Lung (tissue), 12 donors: ENCODE results near the gene PYDC1. TPM values are rescaled to one million over a fixed set of nuclear protein-coding genes. Genes with fewer than 3 reads are reported as not detected.

Source experiments
- ATAC-seq: fragments of 200-7000 bp; cut with Tn5 transposase; one replicate; pipeline ENCODE4 v1.9.1; 2020; ENCODE audit warnings: moderate number of reproducible peaks; ENCODE audit not compliant: insufficient read depth, low FRiP score
- DNase-seq, 3 donors: peaks; one replicate each; pipeline ENCODE4 v3.0.0-alpha.2; 2013 to 2017
- H3K27ac ChIP-seq, 2 donors: one replicate each; pipeline ENCODE4 v1.5.1; 2013; ENCODE audit warnings: mild to moderate bottlenecking in 2 of 2, moderate library complexity in 2 of 2, control low read depth in 1 of 2, inconsistent platforms in 1 of 2, low read depth in 1 of 2, low read length in 1 of 2
- H3K27me3 ChIP-seq, 3 donors: one replicate each; pipeline ENCODE4 v1.5.1; 2013; ENCODE audit warnings: low read length in 2 of 3; ENCODE audit not compliant: control insufficient read depth in 3 of 3, insufficient read depth in 3 of 3
- H3K36me3 ChIP-seq, 4 donors: one replicate each; pipeline ENCODE4 v1.5.1; 2013; ENCODE audit warnings: low read length in 4 of 4, mild to moderate bottlenecking in 1 of 4, moderate library complexity in 1 of 4; ENCODE audit not compliant: control insufficient read depth in 4 of 4, insufficient read depth in 4 of 4
- H3K4me1 ChIP-seq, 5 donors: one replicate each; pipeline ENCODE4 v1.5.1; 2013; ENCODE audit warnings: low read length in 5 of 5, mild to moderate bottlenecking in 2 of 5, moderate library complexity in 1 of 5; ENCODE audit not compliant: control insufficient read depth in 5 of 5, insufficient read depth in 5 of 5
- H3K4me3 ChIP-seq: one replicate; pipeline ENCODE4 v1.5.1; 2013; ENCODE audit warnings: mild to moderate bottlenecking, control low read depth, moderate library complexity
- H3K9ac ChIP-seq, 2 donors: one replicate each; pipeline ENCODE4 v1.5.1; 2013; ENCODE audit warnings: low read length in 2 of 2, control low read depth in 1 of 2; ENCODE audit not compliant: insufficient read depth in 1 of 2
- H3K9me3 ChIP-seq, 4 donors: one replicate each; pipeline ENCODE4 v1.5.1; 2013; ENCODE audit warnings: low read length in 3 of 4, mild to moderate bottlenecking in 1 of 4, moderate library complexity in 1 of 4; ENCODE audit not compliant: control insufficient read depth in 4 of 4, insufficient read depth in 3 of 4
- CTCF ChIP-seq: IDR thresholded peaks from 2 replicates; pipeline ENCODE4 v1.5.1; 2012; ENCODE audit warnings: mild to moderate bottlenecking; ENCODE audit errors: control extremely low read depth, extremely low read depth
- WGBS, 2 donors: extraction: QIAGEN DNeasy Blood & Tissue Kit; methylation state at CpG; one replicate each; pipeline ENCODE4 v1.1.7; 2013; 5-methylcytosine and 5-hydroxymethylcytosine counted together
- polyA plus RNA-seq, 2 donors: library from polyadenylated mRNA; stranded (reverse); fragments of 200-250 nt; gene quantifications; one replicate each; pipeline ENCODE4 v1.2.1, GENCODE V29; 2013
- total RNA-seq, 2 donors: library from RNA; depleted of rRNA in 1 of 2; stranded (reverse); fragments of >200 nt in 1 of 2; gene quantifications; one replicate each; pipeline ENCODE4 v1.2.1, GENCODE V29; 2014 to 2021
- donor health status: control.
- donor health status: control.
- donor health status: Bipolar disorder and iron deficiency.
- donor health status: healthy.
- donor health status: DM: yes; HTN: yes; CAD: no.

The PYDC1 gene
- total and polyA plus RNA-seq, 4 donors, result not detected

DNA sequence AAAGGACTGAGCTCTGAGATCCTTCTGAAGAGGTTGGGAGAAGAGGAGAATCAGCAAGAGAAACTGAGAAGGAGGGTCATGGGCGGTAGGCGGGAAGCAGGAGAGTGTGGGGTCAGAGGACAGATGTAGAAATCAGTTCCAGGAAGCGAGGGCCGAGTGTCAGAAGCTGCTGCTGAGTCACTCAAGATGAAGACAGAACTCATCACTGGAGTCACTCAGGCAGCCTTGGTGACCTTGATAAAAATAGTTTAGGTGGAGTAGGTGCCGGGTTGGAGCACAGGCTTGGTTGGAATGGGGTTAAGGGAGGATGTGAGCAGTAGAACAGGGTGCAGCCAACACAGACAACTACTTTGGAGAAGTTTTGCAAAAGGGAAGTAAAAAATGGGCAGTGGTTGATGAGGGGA, 36.7 kb upstream of the PYDC1 start:
- H3K4me1 ChIP-seq, result no peaks in the 10 kb centered on the region
- H3K9me3 ChIP-seq, result peaks cover 0 to 3% (median 0%) of the 10 kb centered on the region in 4 donors
- H3K9ac ChIP-seq, result no peak overlapping the region
- H3K27ac ChIP-seq, result peak overlapping the region in 1 of 2 donors; percentile 37
- no peaks in the 10 kb centered on the region for H3K36me3 ChIP-seq
- 11 to 32% methylated on average over 5 of the region's 5 CpGs for WGBS, 2 donors
- H3K27me3 ChIP-seq, result no peaks in the 10 kb centered on the region
- ATAC-seq (peak; percentile 77), DNase-seq (peak in 2 of 3 donors; percentile 4 to 7)
- no peak for TF ChIP-seq CTCF
- H3K4me3 ChIP-seq, result no peak overlapping the region

DNA sequence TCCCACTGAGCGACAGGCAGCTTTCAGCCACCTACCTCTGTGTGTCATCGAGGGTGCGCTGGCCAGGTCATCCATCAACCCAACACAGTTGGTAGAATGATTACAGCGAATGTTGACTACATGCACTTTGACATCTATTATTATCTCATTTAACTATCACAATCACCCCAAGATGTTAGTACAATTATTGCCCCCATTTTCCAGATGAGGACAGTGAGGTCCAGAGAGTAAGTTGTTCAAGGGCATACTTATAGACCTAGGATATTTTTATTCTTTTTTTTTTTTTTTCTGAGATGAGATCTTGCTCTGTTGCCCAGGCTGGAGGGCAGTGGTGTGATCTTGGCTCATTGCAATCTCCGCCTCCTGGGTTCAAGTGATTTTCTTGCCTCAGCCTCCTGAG, 34.5 kb upstream of the PYDC1 start:
- DNase-seq, result no peak

DNA sequence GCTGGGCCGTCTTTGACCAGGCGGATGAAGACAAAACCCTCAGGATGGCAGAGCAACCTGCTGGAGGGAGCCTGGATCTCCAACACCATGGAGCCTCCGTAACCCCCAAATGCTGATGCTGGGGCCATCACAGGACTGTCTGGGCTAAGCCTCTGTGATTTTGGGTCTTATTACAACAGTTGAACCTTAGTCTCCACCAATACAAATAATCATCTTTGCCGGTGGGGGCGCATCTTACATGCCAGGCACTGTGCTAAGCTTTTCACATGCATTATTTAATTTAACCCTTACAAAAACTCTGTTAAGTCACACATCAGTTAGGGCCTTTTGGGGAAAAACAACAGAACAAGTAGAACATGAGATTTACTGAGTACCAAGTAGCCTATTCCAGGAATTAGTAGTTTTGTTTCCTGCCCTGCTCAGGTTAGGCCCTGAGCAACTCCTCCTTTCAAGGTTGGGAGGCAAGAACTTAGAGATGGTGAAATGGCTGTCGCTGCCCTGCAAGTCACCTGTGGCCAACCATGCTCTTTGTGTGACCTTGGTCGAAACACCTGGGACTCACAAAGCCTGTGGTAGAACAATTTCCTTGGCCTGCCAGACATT, 33.9 kb upstream of the PYDC1 start:
- Histone ChIP-seq H3K4me1 (no peaks in the 10 kb centered on the region), H3K9me3 (peaks cover 0 to 4% (median 0%) of the 10 kb centered on the region in 4 donors), H3K4me3 (no peak overlapping the region), H3K27me3 (peaks cover 0 to 2% (median 0%) of the 10 kb centered on the region in 3 donors), H3K36me3 (no peaks in the 10 kb centered on the region), H3K9ac (no peak overlapping the region), H3K27ac (no peak overlapping the region)
- WGBS, 2 donors, result 89 to 91% methylated on average over 7 of the region's 7 CpGs
- DNase-seq, result no peak
- no peak for ATAC-seq
- no peak for TF ChIP-seq CTCF

More for the DNA sequence above, 34.5 kb upstream of the PYDC1 start:
- 97 to 98% methylated on average over 5 of the region's 5 CpGs for WGBS, 2 donors
- H3K4me3 ChIP-seq, result no peak overlapping the region
- no peak overlapping the region for H3K27ac ChIP-seq
- H3K4me1 ChIP-seq, result no peaks in the 10 kb centered on the region
- peaks cover 0 to 4% (median 0%) of the 10 kb centered on the region in 4 donors for H3K9me3 ChIP-seq
- no peak overlapping the region for H3K9ac ChIP-seq
- H3K27me3 ChIP-seq, result peaks cover 0 to under 1% (median 0%) of the 10 kb centered on the region in 3 donors
- TF ChIP-seq CTCF, result no peak
- ATAC-seq, result no peak
- H3K36me3 ChIP-seq, result no peaks in the 10 kb centered on the region

DNA sequence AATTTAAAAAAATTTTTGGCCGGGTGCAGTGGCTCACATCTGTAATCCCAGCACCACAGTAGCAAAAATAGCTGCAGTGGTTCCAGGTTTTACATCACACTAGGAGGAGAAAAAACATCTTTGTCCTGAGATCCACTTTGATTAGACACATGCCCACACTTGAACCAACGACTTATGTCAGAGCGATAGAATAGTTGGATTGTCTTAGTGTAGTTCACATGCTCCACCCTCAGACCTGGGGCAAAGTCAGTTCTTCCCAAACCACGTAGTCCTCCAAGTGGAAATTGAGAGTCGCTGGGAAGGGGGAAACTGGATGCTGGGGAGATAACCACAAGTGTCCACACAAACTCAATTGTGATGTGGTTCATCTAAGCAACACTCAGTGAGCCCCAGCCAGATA, 31.4 kb upstream of the PYDC1 start:
- peaks cover 0 to 4% (median 0%) of the 10 kb centered on the region in 4 donors for H3K9me3 ChIP-seq
- 76 to 86% methylated on average over 5 of the region's 5 CpGs for WGBS, 2 donors
- no peaks in the 10 kb centered on the region for H3K4me1 ChIP-seq
- H3K36me3 ChIP-seq, result no peaks in the 10 kb centered on the region
- ATAC-seq, result no peak
- H3K9ac ChIP-seq, result no peak overlapping the region
- no peak for DNase-seq
- H3K27me3 ChIP-seq, result peaks cover 0 to 2% (median 0%) of the 10 kb centered on the region in 3 donors
- H3K27ac ChIP-seq, result no peak overlapping the region
- no peak overlapping the region for H3K4me3 ChIP-seq
- no peak for TF ChIP-seq CTCF
